Heart right ventricle (tissue), 16 donors: Measurements from ENCODE around the gene HK3. TPM values are rescaled to one million over a fixed set of nuclear protein-coding genes. Genes with fewer than 3 reads are reported as not detected.

Experiments used
- ATAC-seq, 8 donors: fragments of 200-7000 bp; cut with Tn5 transposase; one replicate each; pipeline ENCODE4 v1.9.1; 2020; ENCODE audit warnings: mild to moderate bottlenecking in 8 of 8, moderate library complexity in 8 of 8, moderate number of reproducible peaks in 1 of 8
- DNase-seq, 2 donors: peaks; one replicate each; pipeline ENCODE4 v3.0.0-alpha.2; 2020
- H3K27ac ChIP-seq, 10 donors: fragments of 200-600 bp; sonication (generic) in 2 of 10; one replicate each; pipeline versions ENCODE4 v1.5.0 to v1.8.0; 2020 to 2022; ENCODE audit warnings: mild to moderate bottlenecking in 3 of 10
- H3K27me3 ChIP-seq, 7 donors: fragments of 200-600 bp; one replicate each; pipeline ENCODE4 v1.8.0; 2021 to 2022; ENCODE audit warnings: mild to moderate bottlenecking in 2 of 7
- H3K36me3 ChIP-seq, 9 donors: fragments of 200-600 bp; sonication (generic) in 1 of 9; one replicate each; pipeline versions ENCODE4 v1.5.0 to v1.8.0; 2020 to 2022; ENCODE audit warnings: mild to moderate bottlenecking in 2 of 9
- H3K4me1 ChIP-seq, 9 donors: fragments of 200-600 bp; sonication (generic) in 1 of 9; one replicate each; pipeline versions ENCODE4 v1.5.0 to v1.8.0; 2020 to 2022; ENCODE audit warnings: mild to moderate bottlenecking in 4 of 9
- H3K4me3 ChIP-seq, 10 donors: fragments of 200-600 bp; sonication (generic) in 2 of 10; one replicate each; pipeline versions ENCODE4 v1.5.0 to v1.8.0; 2020 to 2022; ENCODE audit warnings: mild to moderate bottlenecking in 7 of 10, moderate library complexity in 2 of 10
- H3K9me3 ChIP-seq, 11 donors: fragments of 200-600 bp in 10 of 11; sonication (generic) in 2 of 11; one replicate each; pipeline versions ENCODE4 v1.5.0 to v1.8.0; 2013 to 2022; ENCODE audit warnings: mild to moderate bottlenecking in 2 of 11, control low read depth in 1 of 11, moderate library complexity in 1 of 11
- WGBS, 2 donors: extraction: QIAGEN DNeasy Blood & Tissue Kit; methylation state at CpG; one replicate each; pipeline ENCODE4 v1.1.7; 2013; ENCODE audit warnings: inconsistent platforms in 1 of 2; 5-methylcytosine and 5-hydroxymethylcytosine counted together
- intact Hi-C, 10 donors: fragments of 100-400 bp; cut with DNase I; formaldehyde crosslinking; loops; one replicate each; pipeline versions ENCODE4 v1.11.1 to v1.14.2; 2022
- polyA plus RNA-seq, 2 donors: library from polyadenylated mRNA; stranded (reverse); fragments of 200-250 nt; gene quantifications; one replicate each; pipeline ENCODE4 v1.2.3, GENCODE V29; 2013
- total RNA-seq, 10 donors: library from RNA; stranded (reverse); fragmentation: NEBNext Ultra II Directional in 3 of 10; extraction: Animal tissue kit (Norgen Biotek cat#: 25700) in 3 of 10; gene quantifications; one replicate each; pipeline versions ENCODE4 v1.2.1 to v1.2.4, GENCODE V29; 2021 to 2023
- TF ChIP-seq, protein P1 (sequence below), 9 donors: fragments of 200-600 bp; sonication (generic) in 2 of 9; IDR thresholded peaks; one replicate each; pipeline versions ENCODE4 v1.5.0 to v1.8.0; 2021 to 2022; ENCODE audit warnings: antibody characterized with exemption in 9 of 9, mild to moderate bottlenecking in 5 of 9, moderate library complexity in 1 of 9
- donor health status: Arrhythmogenic right ventricular cardiomyopathy.
- donor health status: ischemic (EF 13 %, LVEDD 7.1; RV severe dilation, severe dysfunction).
- donor health status: healthy with polysubstance abuse.
- donor health status: DM: no; HTN: yes; CAD: no.
- donor health status: DM: no; HTN: no; CAD: no.
- donor health status: ischemic (EF 25% LVEDD 6.9; RV normal size, moderate dysfunction).
- donor health status: ischemic (EF 25% LVEDD 5.7; RV mildly dilated, moderate dysfunction).
- donor health status: healthy.
- donor health status: DM: yes; HTN: yes; CAD: no.
- donor health status: Ischemic cardiomyopathy.
- donor health status: ischemic (EF 35%, LVEDD 5.7; RV mildly dilated, moderate dysfunction).
- donor health status: nonischemic (EF 11% LVEDD 7.7; RV severe dilation, severe dysfunction).
- donor health status: DM: yes; HTN: yes; CAD: no.
- donor health status: PGD.
- donor health status: ischemic (EF 29% LVEDD 5.4; RV normal size, mild dysfunction).
- donor health status: nonischemic (EF 23%, LVEDD 6.1; RV moderate dilation, normal function).

HK3 gene
- total and polyA plus RNA-seq, 12 donors = 0.68 to 18.7 (median 4.2) TPM

DNA sequence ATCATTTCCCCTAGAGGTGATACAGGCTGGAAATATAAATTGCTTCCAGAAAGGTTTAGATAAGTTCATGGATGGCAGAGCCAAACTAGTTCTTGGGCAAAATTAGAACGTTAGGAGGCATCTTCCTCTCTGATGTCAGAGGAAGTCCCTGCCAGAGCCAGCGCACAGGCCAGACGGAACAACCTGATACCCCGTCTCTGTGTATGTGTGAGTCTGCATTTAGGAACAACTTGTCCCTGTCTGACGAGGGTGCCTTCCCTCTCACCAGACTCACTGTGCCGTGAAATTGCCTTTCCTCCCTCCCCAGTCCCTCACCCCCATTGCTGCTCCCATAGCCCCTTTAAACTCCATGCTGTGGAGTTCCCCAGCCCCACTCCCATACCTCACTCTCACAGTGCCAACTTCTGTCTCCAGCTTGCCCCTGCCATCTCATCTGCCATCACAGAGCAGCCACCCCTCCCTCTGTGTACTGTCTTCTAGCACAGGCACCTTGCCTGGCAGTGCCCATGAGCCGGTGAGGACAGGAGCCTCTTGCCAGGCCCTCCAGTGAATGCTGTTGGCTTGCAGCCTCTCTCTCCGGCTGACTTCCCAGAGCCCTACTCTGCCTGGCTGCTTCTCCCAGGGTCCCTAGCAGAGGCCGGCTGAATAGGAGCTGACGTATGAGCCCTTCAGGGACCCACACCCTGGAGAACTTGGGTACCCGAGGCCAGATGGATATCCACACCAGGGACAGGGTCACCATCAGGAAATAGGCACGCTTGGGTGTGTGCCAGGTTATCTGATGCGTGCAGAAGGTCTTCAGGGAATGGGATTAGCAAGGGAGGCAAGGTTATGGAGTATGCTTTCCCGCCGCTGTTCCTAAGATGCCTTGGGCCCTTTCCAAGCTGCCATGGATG is 62.1 kb downstream of the HK3 start:
- 57 to 63% methylated on average over 15 of the region's 15 CpGs for WGBS, 2 donors
- no peak overlapping the region for H3K27ac ChIP-seq
- intact Hi-C loops = no loop called here
- H3K36me3 ChIP-seq = no peaks in the 10 kb centered on the region
- DNase-seq = no peak
- peak in 2 of 8 donors; percentile 15 to 20 for ATAC-seq
- TF ChIP-seq, protein P1, sequence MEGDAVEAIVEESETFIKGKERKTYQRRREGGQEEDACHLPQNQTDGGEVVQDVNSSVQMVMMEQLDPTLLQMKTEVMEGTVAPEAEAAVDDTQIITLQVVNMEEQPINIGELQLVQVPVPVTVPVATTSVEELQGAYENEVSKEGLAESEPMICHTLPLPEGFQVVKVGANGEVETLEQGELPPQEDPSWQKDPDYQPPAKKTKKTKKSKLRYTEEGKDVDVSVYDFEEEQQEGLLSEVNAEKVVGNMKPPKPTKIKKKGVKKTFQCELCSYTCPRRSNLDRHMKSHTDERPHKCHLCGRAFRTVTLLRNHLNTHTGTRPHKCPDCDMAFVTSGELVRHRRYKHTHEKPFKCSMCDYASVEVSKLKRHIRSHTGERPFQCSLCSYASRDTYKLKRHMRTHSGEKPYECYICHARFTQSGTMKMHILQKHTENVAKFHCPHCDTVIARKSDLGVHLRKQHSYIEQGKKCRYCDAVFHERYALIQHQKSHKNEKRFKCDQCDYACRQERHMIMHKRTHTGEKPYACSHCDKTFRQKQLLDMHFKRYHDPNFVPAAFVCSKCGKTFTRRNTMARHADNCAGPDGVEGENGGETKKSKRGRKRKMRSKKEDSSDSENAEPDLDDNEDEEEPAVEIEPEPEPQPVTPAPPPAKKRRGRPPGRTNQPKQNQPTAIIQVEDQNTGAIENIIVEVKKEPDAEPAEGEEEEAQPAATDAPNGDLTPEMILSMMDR (IDR thresholded peaks at IDR 0.05) = no peak
- H3K4me1 ChIP-seq = no peaks in the 10 kb centered on the region
- H3K27me3 ChIP-seq = peaks cover 0 to 55% (median 38%) of the 10 kb centered on the region in 7 donors
- H3K4me3 ChIP-seq = no peak overlapping the region
- no peaks in the 10 kb centered on the region for H3K9me3 ChIP-seq

DNA sequence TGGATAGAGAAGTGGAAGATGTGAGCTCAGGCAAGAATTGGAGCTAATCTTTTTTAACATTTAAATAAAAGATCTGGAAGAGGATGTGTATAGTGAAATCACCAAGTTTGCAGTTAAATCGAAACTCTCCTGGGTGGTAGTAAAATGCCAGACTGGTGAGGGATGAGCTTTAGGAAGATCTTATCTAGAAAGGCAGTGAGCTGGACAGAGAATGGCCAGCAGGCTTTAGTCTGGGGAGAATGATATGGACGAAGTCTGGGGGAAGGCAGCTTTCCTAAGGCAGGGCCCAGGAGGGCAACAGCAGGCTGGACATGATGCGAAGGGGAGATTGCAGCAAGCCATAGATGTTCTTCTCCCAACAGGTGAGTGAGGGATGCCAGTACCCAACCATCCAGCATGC is 63.2 kb downstream of the HK3 start:
- intact Hi-C loops = no loop called here
- H3K27me3 ChIP-seq = peaks cover 0 to 51% (median 33%) of the 10 kb centered on the region in 7 donors
- WGBS, 2 donors = 53 to 55% methylated on average over 3 of the region's 3 CpGs

DNA sequence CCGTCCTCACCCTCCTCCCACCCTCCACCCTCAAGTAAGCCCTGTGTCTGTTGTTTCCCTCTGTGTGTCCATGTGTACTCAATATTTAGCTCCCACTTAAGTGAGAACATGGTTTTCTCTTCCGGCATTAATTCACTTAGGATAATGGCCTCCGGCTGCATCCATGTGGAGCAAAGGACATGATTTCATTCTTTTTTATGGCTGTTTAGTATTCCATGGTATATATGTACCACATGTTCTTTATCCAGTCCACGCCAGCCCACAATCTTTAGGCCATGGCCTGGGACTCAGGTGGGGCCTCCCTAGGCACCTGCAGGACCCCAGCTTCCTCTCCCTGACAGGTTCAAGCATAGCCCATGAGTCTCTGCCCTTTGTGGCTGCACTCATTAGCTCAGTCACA is 65.9 kb downstream of the HK3 start:
- Histone ChIP-seq H3K4me3 (no peak overlapping the region), H3K4me1 (no peaks in the 10 kb centered on the region), H3K9me3 (no peaks in the 10 kb centered on the region), H3K36me3 (no peaks in the 10 kb centered on the region), H3K27ac (no peak overlapping the region), H3K27me3 (peaks cover 0 to 42% (median 27%) of the 10 kb centered on the region in 7 donors)
- ATAC-seq = no peak
- TF ChIP-seq, protein P1 (IDR thresholded peaks at IDR 0.05) = no peak
- intact Hi-C loops = no loop called here
- 83 to 86% methylated on average over 4 of the region's 4 CpGs for WGBS, 2 donors
- no peak for DNase-seq

More for the DNA sequence above, 63.2 kb downstream of the HK3 start:
- no peaks in the 10 kb centered on the region for H3K36me3 ChIP-seq
- H3K9me3 ChIP-seq = no peaks in the 10 kb centered on the region
- no peaks in the 10 kb centered on the region for H3K4me1 ChIP-seq
- ATAC-seq (no peak), DNase-seq (no peak)
- H3K4me3 ChIP-seq = no peak overlapping the region
- no peak overlapping the region for H3K27ac ChIP-seq
- TF ChIP-seq, protein P1 (IDR thresholded peaks at IDR 0.05) = no peak

DNA sequence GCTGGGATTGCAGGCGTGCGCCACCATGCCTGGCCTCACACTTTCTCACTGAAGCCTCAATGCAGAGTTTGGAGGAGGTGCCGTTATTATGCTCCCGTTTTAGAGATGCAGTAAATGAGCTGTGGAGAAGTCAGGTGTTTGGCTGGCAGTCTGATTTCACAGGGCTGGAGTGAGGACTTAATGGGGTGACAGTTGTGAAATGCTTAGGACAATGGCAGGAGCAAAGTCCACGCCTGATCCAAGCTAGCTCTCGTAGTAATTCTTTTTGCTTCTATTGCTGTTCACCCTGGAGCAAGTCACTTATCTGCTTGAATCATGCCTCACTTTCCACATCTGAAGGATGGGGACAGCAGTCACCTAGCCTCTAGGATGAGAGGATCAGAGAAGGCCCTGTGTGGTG is 67.0 kb downstream of the HK3 start:
- Histone ChIP-seq H3K4me3 (no peak overlapping the region), H3K27ac (no peak overlapping the region), H3K27me3 (peaks cover 0 to 42% (median 27%) of the 10 kb centered on the region in 7 donors), H3K9me3 (peaks cover 0 to 3% (median 0%) of the 10 kb centered on the region in 11 donors), H3K36me3 (no peaks in the 10 kb centered on the region), H3K4me1 (no peaks in the 10 kb centered on the region)
- no peak for DNase-seq
- WGBS, 2 donors = 88 to 90% methylated on average over 6 of the region's 6 CpGs
- TF ChIP-seq, protein P1 (IDR thresholded peaks at IDR 0.05) = no peak
- intact Hi-C loops = no loop called here
- ATAC-seq = no peak
